CD4-positive, alpha-beta T cell treated with Interleukin-4 for 4 hours (primary cell): ENCODE data around the gene INSR.
A peak's percentile ranks its signal among the peaks of the same experiment; 100 is the strongest.
"Not testable (repeated sequence)": the region's sequence is repeated elsewhere in the genome, so short reads cannot be mapped to it uniquely, and the experiment has no call there.

Experiments
- DNase-seq: peaks from one replicate; pipeline ENCODE4 v3.0.0-alpha.2; 2020

Gene INSR

GRCh38 chr19:7078008-7078407, 216.2 kb downstream of the INSR start:
- no peak for DNase-seq

GRCh38 chr19:7076151-7076550, 218.1 kb downstream of the INSR start:
- no peak for DNase-seq

DNA sequence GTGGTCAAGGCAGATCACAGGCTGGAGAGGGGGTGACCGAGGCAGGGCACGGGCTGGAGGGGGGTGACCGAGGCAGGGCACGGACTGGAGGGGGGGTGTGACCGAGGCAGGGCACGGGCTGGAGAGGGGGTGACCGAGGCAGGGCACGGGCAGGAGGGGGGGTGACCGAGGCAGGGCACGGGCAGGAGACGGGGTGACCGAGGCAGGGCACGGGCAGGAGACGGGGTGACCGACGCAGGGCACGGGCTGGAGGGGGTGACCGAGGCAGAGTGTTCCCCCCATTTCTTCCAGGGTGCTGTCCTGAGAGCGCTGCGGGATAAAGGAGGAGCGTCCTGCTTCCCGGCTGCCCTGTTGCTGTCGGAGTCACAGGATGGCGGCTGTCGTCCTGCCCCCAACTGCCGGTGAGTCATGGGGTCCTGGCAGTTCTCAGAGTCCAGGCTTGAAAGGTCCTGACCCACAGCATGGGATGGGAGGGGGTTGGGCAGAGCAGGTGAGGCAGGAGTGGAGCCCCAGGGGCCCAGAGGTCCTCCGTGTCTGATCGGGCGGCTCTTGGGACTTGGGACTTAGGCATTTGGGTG, 219.4 kb downstream of the INSR start:
- no peak for DNase-seq

DNA sequence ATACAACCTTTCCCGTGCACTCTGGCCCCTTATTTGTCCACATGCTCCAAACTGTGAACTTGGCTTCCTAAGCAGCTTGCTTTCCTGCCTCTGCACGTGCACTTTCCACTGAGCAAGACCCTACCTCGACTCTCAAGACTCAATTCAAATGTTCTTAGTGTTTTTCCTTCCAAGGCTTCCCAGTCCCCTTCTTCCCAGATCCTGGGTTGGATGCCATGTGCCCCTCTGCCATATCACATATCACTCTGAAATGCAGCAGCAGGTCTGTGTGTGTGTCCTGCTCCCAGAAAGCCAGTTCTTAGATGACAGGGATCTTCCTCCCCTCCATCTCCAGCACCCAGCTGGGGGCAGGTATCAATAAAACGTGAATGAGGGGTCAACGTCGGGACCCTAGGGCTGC, 221.7 kb downstream of the INSR start:
- DNase-seq = no peak

DNA sequence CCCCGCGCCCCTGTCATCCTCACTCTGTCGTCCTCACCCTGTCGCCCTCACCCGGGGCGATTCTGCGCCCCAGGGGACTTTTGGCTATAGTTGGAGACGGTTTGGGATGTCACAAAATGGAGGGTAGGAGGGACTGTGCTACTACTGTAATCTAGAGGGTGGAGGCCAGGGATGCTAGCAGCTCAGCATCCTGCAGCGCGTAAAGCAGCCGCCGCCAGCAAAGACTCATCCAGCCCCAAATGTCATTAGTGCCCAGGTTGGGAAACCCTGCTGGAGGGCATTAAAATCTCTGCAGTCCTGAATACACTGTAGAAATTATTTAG, 224.3 kb downstream of the INSR start:
- no peak for DNase-seq

- DNase-seq = peak; percentile 97
These were observed 224.9 kb downstream of the INSR start, which contains the start of gene ZNF557 for GRCh38 chr19:7069042-7069903. Gene ZNF557, plus strand, starts transcription at chr19:7069703. Its CDS starts 5,372 bp downstream, at chr19:7075075.

DNA sequence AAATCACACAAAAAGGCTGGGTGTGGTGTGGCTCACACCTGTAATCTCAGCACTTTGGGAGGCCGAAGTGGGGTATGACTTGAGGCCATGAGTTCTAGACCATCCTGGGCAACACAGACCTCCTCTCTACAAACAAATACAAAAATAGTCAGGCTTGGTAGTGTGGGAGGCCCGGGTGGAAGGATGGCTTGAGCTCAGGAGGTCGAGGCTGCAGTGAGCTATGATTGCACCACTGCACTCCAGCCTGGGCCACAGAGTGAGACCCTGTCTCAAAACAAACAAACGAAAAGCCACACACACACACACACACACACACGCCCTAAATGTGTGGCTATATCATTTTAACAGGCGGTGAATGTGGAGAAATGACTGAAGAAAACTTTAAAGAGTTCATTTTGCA, 225.6 kb downstream of the INSR start:
- no peak for DNase-seq

- DNase-seq = no peak
These were observed 226.5 kb downstream of the INSR start for GRCh38 chr19:7067716-7068115.

GRCh38 chr19:7067122-7067521, 227.1 kb downstream of the INSR start:
- DNase-seq = not testable (repeated sequence)

GRCh38 chr19:7063764-7064418, 230.3 kb downstream of the INSR start:
- DNase-seq = no peak

DNA sequence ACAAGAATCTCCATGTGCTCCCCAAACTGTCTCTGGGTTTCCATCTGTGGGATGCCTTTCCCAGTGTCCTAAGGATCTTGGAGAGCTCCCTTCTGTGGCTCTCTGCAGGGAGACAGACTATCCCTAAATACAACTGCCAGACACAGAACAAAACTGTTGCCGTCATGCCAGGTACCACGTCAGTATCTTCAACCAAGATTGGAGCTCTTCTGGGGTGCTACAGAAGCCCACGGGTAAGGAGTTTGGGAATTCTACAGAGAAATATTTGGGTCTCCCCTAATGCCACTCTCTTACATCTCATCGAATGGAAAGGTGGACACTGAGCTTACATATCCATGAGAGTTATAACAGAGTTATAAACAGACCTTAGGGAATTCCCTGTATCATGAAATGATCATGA, 230.9 kb downstream of the INSR start:
- no peak for DNase-seq
